Activated T-cell treated with anti-CD3 and anti-CD28 coated beads for 1 hour (primary cell): ENCODE results near the gene HECA.
"Not testable (repeated sequence)": the region's sequence is repeated elsewhere in the genome, so short reads cannot be mapped to it uniquely, and the experiment has no call there.

Experiments
- DNase-seq: peaks from one replicate; pipeline ENCODE4 v3.0.0-alpha.2; 2020; ENCODE audit warnings: low read depth

Gene HECA

DNA sequence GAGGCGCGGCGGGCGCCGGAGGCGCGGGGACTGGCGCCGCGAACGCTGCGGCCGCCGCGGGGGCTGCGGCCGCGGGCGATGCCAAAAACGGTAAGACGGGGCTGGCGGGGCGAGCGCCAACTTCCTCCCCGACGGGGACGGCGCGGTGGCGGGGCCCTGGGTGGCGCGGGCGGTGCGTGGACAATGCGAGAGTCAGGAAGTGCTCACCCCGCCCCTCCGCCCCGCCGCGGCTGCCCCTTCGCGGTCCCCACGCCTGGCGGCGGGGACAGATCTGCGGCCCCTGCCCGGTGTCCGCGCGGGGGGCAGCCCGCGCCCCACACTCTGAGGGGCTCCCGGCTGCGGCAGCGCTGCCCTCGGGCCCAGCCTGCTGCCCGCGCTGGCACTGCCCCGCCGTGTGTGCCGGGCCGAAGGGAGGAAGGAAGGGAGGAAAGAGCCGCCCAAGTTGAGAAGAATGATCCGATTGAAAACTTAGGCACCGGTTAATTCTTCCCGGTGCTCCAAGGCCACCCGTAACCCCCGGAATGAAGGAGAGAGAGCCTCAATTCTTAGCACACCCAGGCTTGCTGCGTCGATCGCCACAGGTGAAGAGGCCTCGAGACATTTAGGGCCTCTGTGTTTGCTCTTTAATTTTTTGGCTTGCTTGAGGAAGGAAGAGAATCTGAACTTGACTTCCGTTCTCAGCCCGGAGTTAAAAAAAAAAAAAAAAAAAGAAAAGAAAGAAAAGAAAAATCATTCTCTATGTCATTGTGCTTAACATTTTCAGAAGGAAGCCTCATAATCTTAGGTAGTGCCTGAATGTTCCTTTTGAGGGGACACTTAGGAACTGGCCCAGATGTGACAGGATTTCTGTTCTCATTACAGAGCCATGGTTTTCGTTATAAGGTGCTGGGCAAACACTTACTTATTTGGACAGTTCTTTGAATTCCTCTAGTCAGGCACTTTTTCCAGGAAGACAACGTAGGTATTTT, 982 bp downstream of the HECA start:
- DNase-seq = peak; percentile 46

DNA sequence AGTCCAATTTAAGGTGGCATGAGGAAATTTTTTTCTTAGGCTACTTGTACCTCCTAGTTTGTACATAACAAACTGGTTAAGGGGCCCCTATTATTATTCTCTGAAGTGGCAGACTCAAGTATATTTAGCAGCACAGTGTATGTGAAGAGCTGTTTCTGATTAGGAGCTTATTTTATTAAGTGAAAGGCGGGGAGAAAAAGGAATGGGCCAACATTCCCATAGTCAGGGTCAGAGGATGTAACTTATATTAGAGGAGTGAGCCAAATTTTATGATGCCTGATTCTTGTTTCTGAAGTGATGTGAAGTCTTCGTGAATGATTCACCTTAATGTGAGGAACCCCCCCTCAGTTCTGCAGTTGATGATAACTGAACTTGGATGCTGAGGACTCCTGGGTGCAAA, 2.8 kb downstream of the HECA start:
- no peak for DNase-seq

DNA sequence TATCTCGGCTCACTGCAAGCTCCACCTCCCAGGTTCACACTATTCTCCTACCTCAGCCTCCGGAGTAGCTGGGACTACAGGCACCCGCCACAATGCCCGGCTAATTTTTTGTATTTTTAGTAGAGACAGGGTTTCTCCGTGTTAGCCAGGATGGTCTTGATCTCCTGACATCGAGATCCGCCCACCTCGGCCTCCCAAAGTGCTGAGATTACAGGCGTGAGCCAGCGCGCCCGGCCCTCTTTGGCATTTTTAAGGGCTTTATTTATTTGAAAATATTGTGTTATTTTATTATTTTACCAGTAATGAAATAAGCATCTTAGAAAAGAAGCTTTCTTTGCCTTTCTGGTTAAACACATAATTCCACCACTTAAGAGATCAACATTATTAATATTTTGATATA, 6.0 kb downstream of the HECA start:
- DNase-seq = not testable (repeated sequence)

DNA sequence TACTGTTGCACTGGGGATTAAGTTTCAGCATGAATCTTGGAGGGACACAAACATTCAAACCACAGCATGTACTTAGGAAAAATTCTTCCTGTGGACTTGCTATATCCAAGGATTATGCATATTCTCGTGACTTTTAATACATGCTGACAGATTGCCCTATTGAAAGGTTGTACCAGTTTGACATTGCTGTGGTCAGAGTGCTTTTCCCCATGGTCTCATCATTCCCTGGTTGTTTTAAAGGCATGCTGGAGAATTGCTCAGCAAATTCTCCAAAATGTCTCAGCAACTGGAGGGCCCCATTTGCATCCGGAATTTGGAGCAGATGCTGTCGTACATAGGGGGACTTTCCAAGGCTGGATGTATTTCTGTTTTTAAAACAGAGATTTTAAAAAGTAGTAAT, 7.4 kb downstream of the HECA start:
- DNase-seq = no peak

DNA sequence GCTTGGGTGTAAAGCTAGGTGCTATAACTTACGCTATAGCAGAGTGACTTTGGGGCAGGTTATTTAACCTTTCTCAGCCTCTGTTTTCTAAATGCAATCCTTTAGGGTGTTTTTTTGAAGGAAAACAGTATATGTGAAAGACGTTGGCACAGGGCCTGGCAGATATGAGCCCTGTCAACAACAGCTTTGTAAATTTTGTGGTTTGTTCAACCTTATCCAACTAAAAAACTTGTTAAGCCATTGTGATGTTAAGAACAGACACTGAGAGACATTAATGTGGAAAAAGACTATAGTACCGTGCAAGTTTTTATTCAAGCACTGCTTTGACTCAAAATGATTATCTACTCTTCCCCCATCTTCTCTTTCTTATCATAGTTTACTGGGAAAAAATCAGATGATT, 8.2 kb downstream of the HECA start:
- no peak for DNase-seq

DNA sequence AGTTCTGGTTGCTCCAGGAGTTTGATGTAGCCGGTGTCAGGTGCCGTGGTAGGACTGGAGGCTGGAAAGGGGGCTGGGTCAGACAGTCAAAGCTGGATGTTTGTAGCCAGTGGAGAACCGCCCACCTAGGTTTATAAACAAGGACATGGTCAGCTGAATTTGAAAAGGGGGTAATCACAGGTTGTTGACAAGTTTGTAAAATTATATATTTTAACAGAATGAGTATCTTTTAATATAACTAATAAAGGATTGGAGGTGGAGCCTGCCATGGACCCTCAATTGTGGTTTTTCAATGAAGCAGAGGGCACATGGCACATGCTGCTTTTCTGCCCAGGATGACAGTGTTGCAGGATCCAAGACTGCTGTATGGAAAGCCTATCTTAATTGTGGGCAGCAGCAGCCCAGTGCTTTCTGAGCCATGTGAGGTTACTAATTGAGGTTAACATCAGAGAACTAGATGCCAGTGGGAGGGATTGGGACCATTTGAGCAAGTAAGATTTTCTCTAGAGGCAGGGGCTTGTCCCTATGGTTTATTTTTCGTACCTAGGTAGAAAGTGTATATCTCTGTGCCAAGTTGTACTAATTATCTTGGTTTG, 9.7 kb downstream of the HECA start:
- DNase-seq = no peak

DNA sequence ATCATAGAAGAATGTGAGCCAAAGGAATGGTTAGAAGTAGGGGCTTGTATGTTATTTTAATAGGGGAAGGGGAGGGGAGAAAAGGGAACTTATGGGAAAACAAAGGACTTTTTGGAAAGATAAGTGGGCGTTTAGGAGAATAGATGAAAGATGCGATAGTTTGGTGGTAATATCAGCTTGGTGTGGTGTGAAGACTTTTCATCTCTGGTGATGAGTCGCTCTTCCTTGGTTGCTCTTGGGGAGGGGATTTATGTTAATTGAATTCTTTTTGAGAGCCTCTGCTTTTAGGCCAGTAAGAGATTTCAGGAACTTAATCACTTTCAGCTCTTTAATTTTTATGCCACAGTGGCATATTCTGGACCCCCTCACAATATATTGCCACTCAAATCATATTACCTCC, 10.8 kb downstream of the HECA start:
- DNase-seq = no peak

DNA sequence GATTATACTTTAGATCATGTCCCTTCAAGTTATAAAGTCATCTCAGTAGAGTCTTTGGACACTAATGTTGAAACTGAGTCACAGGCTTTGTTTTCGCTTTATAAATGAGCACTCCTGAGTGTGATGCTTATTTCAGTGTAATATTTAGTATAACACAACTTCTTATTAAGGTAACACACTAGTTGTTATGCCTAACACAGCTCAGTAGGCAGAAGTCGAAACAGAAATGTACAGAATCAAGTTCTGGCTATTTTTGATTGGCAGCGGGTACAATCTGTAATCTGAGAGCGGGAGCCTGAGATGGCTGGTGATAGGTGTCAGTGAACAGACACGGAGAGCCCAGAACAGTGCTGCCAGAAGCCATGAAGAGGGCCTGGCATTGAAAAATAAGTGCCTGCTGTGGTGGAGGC, 11.4 kb downstream of the HECA start:
- no peak for DNase-seq

DNA sequence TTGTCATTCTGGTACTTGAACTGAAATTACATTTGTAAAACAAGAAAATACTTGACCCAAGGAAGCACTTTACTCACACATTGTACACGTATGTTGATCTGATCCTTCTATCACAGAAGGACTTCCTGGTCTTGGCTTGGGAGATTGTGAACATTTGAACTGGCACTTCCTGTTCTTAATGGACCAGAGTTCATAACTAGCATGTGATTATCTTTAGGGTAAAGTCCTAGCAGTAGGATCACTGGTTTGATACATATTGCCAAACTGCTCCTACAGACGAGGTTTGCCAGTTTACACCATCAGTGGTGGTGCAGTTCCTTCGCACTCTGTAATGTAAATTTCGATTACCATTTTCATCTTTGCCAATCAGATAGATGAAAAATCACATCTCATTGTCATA, 12.7 kb downstream of the HECA start:
- no peak for DNase-seq

DNA sequence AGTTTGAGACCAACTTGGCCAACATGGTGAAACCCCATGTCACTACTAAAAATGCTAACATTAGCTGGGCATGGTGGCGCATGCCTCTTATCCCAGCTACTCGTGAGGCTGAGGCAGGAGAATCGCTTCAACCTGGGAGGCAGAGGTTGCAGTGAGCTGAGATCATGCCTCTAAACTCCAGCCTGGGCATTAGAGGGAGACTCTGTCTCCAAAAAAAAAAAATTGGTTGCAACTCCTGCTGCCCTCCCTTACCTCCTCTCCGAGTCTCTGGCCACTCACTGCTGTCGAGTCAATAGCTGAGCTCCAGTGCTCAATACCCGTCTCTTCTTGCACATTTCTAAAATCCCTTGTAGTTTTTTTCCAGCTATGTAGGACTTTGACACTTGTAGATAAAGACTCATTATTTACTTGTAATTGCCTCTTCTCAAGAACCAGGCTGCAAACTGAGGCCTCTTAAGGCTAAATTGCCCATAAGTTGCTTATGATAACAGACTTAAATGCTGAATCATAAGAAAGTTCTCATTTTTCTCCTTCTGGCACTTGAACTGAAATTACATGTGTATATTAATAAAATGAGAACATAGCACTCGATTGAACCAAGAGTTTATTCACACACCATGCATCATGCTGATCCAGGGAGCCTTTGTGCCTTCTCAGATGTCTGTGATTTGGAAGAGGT, 13.8 kb downstream of the HECA start:
- no peak for DNase-seq

DNA sequence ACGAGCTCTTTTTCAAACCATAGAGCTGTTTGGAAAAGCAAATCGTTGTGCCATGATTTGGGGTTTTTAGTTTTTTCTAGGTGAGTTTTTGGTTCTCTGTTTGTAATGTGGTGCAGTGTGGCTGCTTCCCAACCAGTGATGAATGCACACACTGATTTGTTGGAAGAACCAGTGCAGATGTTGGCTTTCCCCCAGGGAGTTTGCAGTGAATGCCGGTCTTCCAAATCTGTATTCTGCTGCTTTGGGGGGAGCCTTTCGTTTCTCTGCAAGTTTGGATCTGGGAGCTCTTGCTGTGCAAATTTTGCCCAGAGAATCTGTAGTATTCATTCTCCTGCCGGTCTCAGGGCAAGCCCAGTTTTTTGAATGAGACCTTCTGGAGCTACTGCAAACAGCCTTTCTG, 14.5 kb downstream of the HECA start:
- no peak for DNase-seq

DNA sequence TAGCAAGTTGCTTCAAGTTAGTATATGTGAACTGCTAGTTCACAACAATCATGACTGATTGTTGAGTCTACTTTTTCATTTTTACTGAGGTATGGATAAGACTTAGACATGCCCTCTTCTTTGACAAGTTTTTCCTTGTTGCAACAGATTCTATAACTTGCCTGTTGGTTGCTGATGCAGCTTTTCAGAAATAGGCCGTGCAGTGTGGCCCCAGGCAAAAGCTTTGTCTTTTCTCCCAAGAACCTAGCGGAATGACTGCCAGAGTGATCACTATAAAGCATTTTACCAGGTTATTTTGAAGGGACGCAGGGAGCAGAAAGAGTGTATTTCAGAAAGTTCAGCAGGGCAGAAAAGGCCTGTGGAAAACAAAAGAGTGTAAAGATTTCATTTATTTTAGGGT, 16.0 kb downstream of the HECA start:
- DNase-seq = no peak

DNA sequence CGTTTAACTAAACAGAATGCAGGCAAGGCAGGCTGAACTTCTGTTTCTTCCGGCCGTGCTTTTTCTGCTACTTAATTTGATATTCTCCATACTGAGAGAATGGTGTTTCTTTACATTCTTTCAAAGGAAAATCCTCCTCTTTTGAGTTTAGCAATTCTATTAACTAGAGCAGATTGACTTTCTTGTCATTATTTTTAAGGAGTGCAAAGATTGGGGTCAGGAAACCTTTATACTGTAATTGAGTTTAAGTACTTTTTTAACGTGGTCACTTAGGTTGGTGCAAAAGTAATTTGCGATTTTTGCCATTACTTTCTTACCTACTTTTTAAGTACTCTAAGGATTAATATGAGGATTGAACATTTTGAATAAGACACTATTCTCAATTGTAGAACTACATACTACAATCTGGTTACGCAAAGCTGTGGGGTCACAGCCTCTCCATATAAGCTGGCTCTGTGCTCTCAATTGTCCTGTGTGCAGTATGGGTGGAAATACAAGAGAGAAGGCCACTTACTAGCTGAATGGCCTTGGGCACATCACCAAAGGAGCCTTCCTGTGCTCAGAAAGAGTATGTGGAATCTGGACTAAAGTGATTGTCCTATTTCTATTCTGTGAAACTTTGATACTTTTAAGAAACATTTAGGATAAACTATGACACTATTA, 16.7 kb downstream of the HECA start:
- DNase-seq = no peak

DNA sequence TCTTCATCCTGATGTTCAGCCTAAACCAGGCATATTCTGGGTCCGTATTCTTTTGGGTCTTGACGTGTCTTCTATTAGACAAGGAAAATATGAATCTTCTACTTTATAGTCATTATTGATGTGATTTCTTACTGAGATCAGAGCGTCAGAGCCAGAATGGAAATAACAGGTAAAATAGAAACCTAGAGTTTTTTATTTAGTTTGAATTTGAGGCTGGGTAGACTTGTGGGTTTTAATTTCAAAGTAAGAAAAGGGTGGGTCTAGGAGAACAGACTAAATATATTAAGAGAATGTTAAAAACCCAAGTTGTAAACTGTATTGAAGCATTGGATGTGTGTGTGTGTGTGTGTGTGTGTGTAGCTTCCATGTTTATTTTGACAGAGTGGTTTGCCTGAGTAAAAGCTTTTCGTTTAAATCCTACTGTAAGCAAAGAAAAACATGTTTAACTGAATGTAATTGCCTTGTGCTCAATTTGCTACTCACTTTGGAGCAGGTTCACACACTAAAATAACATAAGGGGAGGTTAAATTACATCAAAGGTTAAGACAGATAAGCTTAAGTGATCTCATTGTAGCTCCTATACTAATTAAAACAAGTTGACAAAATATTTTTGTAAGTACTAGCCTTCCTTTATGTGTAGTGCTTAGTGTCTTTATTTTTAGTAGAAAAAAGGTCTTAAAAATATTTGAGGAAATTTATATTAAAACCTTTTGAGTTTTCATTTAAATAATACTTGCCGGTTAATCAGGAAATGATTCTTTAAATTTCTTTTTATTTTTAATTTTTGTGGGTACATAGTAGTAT, 17.4 kb downstream of the HECA start:
- DNase-seq = no peak

DNA sequence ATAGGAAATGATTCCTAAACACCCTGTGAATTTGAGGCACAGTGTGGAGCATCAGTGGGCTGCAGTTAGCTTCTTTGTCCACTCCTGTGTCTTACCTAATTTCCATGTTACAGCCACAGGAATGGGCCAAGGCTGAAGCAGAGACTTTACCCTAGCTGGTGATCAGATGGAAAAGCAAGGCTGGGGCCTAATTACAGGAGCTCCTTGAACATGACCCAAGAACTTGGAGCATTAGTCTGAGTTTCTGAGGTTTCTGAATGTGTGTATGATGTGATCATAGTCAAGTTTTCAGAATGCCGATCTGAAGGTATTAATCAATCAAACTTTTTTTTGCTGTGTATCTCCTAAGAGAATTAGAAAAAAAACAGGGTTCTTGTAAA, 18.0 kb downstream of the HECA start:
- no peak for DNase-seq

DNA sequence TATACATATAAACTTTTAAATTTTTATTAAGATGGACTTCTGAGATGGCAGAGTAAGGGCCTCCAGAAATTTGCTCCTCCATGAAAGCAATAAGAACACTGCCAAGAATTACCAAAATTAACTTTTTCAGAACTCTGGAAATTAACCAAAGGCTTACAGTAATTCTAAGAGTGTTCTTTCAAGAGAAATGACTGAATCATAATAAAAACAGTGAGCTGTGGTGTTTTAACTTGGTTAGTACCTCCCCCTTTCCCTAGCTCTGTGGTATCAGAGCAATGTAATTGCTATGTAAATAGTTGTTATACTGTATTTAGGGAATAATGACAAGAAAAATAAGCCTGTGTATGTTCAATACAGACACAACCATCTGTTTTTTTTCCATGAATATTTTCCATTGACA, 19.0 kb downstream of the HECA start:
- no peak for DNase-seq

DNA sequence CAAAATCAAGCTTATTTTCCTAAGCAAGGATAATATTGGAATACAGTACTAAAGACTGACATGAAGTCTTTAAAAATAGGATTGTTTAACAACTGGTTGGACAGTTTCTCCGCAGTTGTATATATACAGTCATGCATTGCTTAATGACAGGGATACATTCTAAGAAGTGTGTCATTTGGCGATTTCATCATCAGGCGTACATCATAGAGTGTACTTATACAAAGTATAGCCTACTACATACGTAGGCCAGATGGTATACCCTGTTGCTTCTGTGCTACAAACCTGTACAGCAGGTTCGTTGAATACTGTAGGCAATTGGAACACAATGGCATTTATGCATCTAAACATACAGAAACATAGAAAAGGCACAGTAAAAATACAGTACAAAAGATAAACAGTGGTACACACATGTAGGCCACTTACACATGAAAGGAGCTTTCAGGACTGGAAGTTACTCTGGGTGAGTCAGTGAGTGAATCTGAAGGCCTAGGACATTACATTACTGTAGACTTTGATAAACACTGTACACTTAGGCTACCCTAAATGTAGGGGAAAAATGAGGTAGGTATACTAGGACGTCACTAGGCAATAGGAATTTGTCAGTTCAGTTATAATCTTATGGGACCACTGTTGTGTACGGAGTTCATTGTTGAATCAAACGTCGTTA, 20.1 kb downstream of the HECA start:
- DNase-seq = no peak

DNA sequence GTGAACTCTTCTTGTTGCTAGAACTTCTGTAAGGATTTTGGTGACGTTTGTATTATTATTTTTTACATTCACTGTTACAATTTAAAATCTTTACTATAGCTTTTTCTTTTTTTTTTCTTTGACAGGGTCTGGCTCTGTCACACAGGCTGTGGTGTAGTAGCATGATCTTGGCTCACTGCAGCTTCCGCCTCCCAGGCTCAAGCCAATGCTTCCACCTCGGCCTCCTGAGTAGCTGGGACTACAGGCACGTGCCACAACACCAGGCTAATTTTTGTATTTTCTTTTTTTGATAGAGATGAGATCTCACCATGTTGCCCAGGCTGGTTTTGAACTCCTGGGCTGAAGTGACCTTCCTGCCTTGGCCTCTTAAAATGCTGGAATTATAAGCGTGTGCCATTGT, 21.2 kb downstream of the HECA start:
- DNase-seq = no peak

DNA sequence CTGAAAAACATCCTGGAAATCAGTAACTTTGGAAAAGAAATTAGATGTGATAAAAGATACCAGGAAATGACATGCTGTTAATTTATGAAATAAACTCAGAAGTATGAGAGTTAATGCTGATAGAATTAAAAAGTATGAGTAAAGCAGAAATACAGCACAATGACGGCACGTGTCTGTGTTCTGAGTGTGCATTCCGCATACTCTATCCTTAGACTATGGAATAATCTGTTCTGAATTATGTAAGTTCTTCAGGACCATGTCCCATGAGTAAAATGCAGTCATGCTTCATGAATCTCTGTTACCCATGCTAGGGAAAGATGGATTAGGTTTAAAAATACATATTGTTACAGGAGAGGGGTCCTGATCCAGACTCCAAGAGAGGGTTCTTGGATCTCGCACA, 21.7 kb downstream of the HECA start:
- no peak for DNase-seq

DNA sequence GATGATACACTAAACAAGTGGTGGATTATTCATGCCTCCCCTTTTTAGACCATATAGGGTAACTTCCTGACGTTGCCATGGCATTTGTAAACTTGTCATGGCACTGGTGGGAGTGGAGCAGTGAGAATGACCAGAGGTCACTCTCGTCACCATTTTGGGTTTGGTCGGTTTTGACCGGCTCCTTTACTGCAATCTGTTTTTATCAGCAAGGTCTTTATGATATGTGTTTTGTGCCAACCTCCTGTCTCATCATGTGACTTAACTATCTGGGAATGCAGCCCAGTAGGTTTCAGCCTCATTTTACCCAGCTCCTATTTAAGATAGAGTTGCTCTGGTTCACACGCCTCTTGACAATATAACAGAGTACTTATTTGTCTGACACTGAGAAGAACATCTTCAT, 22.2 kb downstream of the HECA start:
- DNase-seq = not testable (repeated sequence)

DNA sequence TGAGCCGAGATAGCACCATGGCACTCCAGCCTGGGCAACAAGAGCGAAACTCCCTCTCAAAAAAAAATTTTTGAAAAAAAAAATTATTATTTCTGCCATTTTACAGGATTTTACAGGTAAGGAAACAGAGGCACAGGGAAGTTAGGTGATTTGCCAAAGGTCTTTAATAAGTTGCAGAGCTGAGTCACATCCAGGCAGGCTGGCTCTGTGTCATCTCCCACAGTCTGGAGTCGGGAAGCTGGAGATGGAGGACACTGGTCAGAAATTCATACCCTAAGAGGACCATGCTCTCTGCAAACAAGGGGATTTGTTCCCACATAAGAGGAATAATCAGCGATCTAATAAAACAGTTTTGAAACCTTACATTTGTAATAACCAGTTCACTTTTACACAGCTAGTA, 24.1 kb downstream of the HECA start:
- no peak for DNase-seq
